ENCODE measurements around the gene SORT1. TPM values are rescaled to one million over a fixed set of nuclear protein-coding genes. Genes with fewer than 3 reads are reported as not detected.

Gene SORT1
- total RNA-seq, 1 experiment from 2014 or later, result 9.2 TPM

DNA sequence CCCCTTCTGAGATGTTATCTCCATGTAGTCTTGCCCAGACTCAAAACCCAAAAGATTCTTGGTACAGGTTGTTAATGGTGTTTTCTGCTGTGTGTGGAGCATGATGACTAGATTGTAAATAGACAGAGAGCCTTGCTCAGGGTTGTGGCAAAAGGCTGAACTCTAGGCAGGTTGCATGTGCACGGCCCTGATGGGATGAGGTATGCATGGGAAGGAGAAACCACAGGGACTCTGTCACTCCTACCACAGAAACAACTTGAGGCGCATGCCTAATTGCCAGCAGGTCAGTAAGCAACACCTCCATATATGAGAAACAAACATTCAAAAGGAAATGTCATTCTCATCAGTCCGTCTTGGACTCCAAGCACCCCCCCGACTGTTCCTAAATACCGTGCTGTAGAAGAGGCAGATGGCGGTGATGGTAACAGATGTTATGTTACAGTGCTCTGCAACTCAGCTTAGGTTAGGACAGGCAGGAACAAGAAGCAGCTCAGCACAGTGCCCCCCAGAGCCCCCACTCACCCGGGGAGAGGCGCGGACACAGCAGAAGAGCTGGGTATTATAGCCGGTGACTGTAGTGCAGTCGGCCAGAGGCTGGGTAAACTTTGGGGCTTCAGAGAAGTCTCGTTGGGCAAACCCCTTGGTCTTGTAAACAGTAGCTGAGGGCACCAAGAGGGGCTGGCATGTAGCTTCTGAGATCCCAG, 101.9 kb downstream of the SORT1 start:
- POLR2A ChIA-PET (ENCODE audit: unreplicated experiment), result no interaction called here
- intact Hi-C loops (cut with micrococcal nuclease), result no loop called here
- H3K79me2 ChIP-seq (ENCODE audit: low read length), result no peaks in the 10 kb centered on the region

DNA sequence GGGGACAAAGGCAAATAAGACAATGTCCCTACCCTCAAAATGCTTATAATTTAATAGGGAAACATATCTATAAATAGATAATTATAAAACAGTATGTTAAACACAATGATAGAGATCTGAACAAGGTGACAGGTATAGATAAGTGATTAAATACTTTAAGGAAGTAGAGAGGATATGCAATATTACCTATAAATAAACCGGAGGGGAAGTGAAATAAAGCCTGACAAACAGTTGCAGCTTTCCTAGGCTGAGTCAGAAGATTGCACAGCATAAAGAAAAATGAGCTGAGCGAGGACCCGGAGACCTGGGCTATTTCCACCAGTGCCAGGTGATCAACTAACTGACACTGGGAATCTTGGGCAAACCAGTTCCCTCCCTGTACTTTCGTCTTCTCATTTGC, 103.2 kb downstream of the SORT1 start:
- no peaks in the 10 kb centered on the region for H3F3A ChIP-seq (ENCODE audit: low read length, unreplicated experiment)
- H3K27me3 ChIP-seq (ENCODE audit: low read length), result no peaks in the 10 kb centered on the region
- no peaks in the 10 kb centered on the region for H3K9me2 ChIP-seq (replicated peaks; ENCODE audit: low read length)
- POLR2A ChIA-PET (ENCODE audit: unreplicated experiment), result no interaction called here
- no peaks in the 10 kb centered on the region for H4K20me1 ChIP-seq (ENCODE audit: low read length)
- CTCF ChIA-PET, result no interaction called here
- intact Hi-C loops (cut with micrococcal nuclease), result no loop called here
- H3K9ac ChIP-seq (ENCODE audit: low read length), result no peak overlapping the region
- no peak overlapping the region for H3K4me3 ChIP-seq (ENCODE audit: low read length)
- ATAC-seq (no peak), DNase-seq (no peak)
- no peak overlapping the region for H3K4me2 ChIP-seq (ENCODE audit: low read length)
- H3K4me1 ChIP-seq (ENCODE audit: insufficient read depth, low read length), result no peaks in the 10 kb centered on the region; the same call in 1 of the 2 replicates
- H3K79me2 ChIP-seq (ENCODE audit: low read length), result no peaks in the 10 kb centered on the region
- H3K36me3 ChIP-seq (ENCODE audit: low read depth, low read length), result no peaks in the 10 kb centered on the region
- no TSS peak for BruUV-seq (replicated peaks)
- no peak overlapping the region for H2AFZ ChIP-seq (ENCODE audit: low read length)
- no peaks in the 10 kb centered on the region for H3K9me3 ChIP-seq (ENCODE audit: low read length)
- H3K27ac ChIP-seq (ENCODE audit: low read length), result no peak overlapping the region
- TF ChIP-seq, protein P1, sequence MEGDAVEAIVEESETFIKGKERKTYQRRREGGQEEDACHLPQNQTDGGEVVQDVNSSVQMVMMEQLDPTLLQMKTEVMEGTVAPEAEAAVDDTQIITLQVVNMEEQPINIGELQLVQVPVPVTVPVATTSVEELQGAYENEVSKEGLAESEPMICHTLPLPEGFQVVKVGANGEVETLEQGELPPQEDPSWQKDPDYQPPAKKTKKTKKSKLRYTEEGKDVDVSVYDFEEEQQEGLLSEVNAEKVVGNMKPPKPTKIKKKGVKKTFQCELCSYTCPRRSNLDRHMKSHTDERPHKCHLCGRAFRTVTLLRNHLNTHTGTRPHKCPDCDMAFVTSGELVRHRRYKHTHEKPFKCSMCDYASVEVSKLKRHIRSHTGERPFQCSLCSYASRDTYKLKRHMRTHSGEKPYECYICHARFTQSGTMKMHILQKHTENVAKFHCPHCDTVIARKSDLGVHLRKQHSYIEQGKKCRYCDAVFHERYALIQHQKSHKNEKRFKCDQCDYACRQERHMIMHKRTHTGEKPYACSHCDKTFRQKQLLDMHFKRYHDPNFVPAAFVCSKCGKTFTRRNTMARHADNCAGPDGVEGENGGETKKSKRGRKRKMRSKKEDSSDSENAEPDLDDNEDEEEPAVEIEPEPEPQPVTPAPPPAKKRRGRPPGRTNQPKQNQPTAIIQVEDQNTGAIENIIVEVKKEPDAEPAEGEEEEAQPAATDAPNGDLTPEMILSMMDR (conservative IDR thresholded peaks at IDR 0.05; ENCODE audit: low read depth, low read length), result no peak
- TF ChIP-seq EZH2phosphoT487 (IDR thresholded peaks at IDR 0.05; ENCODE audit: borderline replicate concordance, low read length) (no peak), EZH2 (IDR thresholded peaks at IDR 0.05; ENCODE audit: low read length, unreplicated experiment) (no peak)

More for the DNA sequence above, 101.9 kb downstream of the SORT1 start:
- no peaks in the 10 kb centered on the region for H3K36me3 ChIP-seq (ENCODE audit: low read depth, low read length)
- no peak overlapping the region for H3K4me2 ChIP-seq (ENCODE audit: low read length)
- H4K20me1 ChIP-seq (ENCODE audit: low read length), result no peaks in the 10 kb centered on the region
- H3F3A ChIP-seq (ENCODE audit: low read length, unreplicated experiment), result no peaks in the 10 kb centered on the region
- TF ChIP-seq EZH2phosphoT487 (IDR thresholded peaks at IDR 0.05; ENCODE audit: borderline replicate concordance, low read length) (no peak), EZH2 (IDR thresholded peaks at IDR 0.05; ENCODE audit: low read length, unreplicated experiment) (no peak)
- TF ChIP-seq, protein P1 (conservative IDR thresholded peaks at IDR 0.05; ENCODE audit: low read depth, low read length), result no peak
- H2AFZ ChIP-seq (ENCODE audit: low read length), result no peak overlapping the region
- no peaks in the 10 kb centered on the region for H3K9me3 ChIP-seq (ENCODE audit: low read length)
- no peak overlapping the region for H3K4me3 ChIP-seq (ENCODE audit: low read length)
- no peak for ATAC-seq
- no TSS peak for BruUV-seq (replicated peaks)
- H3K9ac ChIP-seq (ENCODE audit: low read length), result no peak overlapping the region
- no peaks in the 10 kb centered on the region; the same call in 1 of the 2 replicates for H3K4me1 ChIP-seq (ENCODE audit: insufficient read depth, low read length)
- CTCF ChIA-PET, result interaction anchor here (0.6 kb wide), 1 partner anchor 860 kb away, joined by 5 read pairs; no protein-coding TSS in a partner anchor
- no peak overlapping the region for H3K27ac ChIP-seq (ENCODE audit: low read length)
- no peak for DNase-seq
- no peaks in the 10 kb centered on the region for H3K9me2 ChIP-seq (replicated peaks; ENCODE audit: low read length)
- H3K27me3 ChIP-seq (ENCODE audit: low read length), result no peaks in the 10 kb centered on the region

DNA sequence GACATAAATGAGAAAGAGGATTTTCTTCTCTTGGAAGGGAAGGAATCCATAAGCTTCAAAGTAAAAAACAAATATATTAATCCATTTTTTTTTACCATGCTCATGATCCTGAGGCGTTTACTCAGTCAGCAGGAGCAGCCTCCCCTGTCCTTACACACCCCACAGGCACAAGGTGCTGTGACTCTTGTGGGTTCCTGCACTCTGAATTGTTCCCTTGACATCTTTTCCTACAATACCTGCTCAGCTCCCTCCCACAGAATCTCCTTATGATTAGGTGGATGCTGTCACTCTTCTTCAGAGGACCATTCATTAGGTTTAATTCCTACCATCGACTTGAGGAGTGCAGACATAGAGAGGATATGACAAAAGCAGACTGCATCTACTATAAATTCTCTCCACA, 104.7 kb downstream of the SORT1 start:
- ChIA-PET CTCF (no interaction called here), POLR2A (ENCODE audit: unreplicated experiment) (no interaction called here)
- H3K4me2 ChIP-seq (ENCODE audit: low read length), result no peak overlapping the region

More for the DNA sequence above, 104.7 kb downstream of the SORT1 start:
- no peak overlapping the region for H3K9ac ChIP-seq (ENCODE audit: low read length)
- DNase-seq (no peak), ATAC-seq (no peak)
- no peaks in the 10 kb centered on the region for H3K9me2 ChIP-seq (replicated peaks; ENCODE audit: low read length)
- intact Hi-C loops (cut with micrococcal nuclease), result no loop called here
- H2AFZ ChIP-seq (ENCODE audit: low read length), result no peak overlapping the region
- no peaks in the 10 kb centered on the region for H3K27me3 ChIP-seq (ENCODE audit: low read length)
- BruUV-seq (replicated peaks), result no TSS peak
- no peak overlapping the region for H3K27ac ChIP-seq (ENCODE audit: low read length)
- H3F3A ChIP-seq (ENCODE audit: low read length, unreplicated experiment), result no peaks in the 10 kb centered on the region
- H3K4me1 ChIP-seq (ENCODE audit: insufficient read depth, low read length), result no peaks in the 10 kb centered on the region
- H3K9me3 ChIP-seq (ENCODE audit: low read length), result no peaks in the 10 kb centered on the region
- no peak overlapping the region for H3K4me3 ChIP-seq (ENCODE audit: low read length)
- no peak for TF ChIP-seq EZH2phosphoT487 (IDR thresholded peaks at IDR 0.05; ENCODE audit: borderline replicate concordance, low read length)
- TF ChIP-seq EZH2 (IDR thresholded peaks at IDR 0.05; ENCODE audit: low read length, unreplicated experiment), result no peak
- TF ChIP-seq, protein P1 (conservative IDR thresholded peaks at IDR 0.05; ENCODE audit: low read depth, low read length), result no peak
- H3K36me3 ChIP-seq (ENCODE audit: low read depth, low read length), result no peaks in the 10 kb centered on the region
- H3K79me2 ChIP-seq (ENCODE audit: low read length), result no peaks in the 10 kb centered on the region
- no peaks in the 10 kb centered on the region for H4K20me1 ChIP-seq (ENCODE audit: low read length)
